GM19452 (cell line): ENCODE results near the gene GRIA4.

Source experiments
- ATAC-seq: cut with Tn5 transposase; IDR thresholded peaks from one replicate; pipeline ENCODE4 v1.9.1; 2021; ENCODE audit not compliant: unreplicated experiment

Gene GRIA4

DNA sequence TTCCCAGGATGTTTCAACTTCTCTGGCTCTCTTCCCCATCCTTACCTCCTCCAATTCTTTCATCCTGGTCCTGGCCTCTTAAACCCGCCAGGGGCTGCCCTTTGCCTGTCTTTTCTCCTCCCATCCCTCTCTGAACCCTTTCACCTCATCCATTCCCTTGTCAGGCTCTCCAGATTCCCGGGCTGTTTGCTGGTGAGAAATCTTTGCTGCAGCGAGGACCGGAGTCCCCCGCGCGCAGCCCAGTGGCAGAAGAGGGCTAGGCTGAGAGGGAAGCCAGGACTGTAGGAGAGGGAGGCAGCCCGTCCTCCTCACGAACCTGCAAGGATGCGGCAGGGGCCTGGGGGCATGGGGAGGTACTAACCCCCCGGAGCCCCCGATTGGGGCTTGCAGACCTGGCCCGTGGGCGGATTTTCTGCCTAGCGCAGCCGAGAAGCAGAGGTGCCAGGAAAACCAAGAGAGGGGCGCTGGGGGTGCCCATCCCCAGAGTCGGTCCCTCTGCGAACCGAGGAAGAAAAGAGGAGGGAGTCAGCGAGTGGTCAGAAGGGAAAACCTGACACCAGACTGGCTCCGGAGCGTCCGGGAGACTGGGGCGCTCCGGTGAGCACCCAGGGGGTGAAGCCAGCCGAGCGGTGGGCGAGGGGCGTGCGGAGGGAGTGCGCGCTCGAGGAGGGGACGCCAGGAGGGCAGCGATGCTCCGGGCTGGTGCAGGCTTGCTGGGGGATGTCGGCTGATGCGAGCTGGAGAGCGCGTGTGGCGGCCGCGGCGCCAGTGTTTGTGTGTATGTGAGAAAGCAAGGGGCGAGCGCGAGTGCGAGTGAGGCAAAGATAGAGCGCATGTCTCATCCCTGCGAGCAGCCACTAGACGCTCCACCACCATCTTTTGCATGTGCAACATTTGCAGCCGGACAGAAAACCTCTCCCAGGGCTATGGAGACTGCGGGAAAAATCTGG is at the start of gene GRIA4:
TSS of gene GRIA4 (plus strand) at position 242 of the 950 bp plus-strand sequence. CDS start 925 bp downstream, outside the sequence.
- no peak for ATAC-seq

- no peak for ATAC-seq
These were observed 36.8 kb upstream of the GRIA4 start for GRCh38 chr11:105573091-105573490.

GRCh38 chr11:105574974-105575373 is 34.9 kb upstream of the GRIA4 start:
- no peak for ATAC-seq

DNA sequence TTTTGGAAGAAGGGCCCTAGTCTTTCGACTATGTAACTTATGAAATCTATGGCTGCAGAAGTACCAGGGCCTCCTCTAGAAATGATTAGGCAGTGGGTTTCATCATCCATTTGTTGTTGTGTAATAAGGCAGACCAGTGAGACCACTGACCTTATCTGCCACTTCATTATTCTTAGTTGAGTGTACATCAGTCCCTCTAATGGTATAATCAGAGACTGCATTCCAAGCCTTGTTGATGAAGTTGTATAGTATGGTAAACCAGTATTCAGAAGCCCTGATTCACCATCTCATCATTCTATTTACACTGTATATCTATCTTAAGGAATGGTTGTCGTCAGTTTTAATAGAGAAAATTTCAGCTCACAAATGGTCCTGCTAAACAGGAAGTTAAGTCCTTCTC is 32.2 kb upstream of the GRIA4 start:
- ATAC-seq = no peak

- ATAC-seq = no peak
These were observed 30.8 kb upstream of the GRIA4 start for GRCh38 chr11:105579111-105579510.

- no peak for ATAC-seq
These were observed 27.4 kb upstream of the GRIA4 start for GRCh38 chr11:105582497-105582896.

GRCh38 chr11:105588001-105588400 is 21.9 kb upstream of the GRIA4 start:
- ATAC-seq = no peak

GRCh38 chr11:105589346-105589745 is 20.5 kb upstream of the GRIA4 start:
- no peak for ATAC-seq

- no peak for ATAC-seq
These were observed 17.8 kb upstream of the GRIA4 start for GRCh38 chr11:105592035-105592434.

DNA sequence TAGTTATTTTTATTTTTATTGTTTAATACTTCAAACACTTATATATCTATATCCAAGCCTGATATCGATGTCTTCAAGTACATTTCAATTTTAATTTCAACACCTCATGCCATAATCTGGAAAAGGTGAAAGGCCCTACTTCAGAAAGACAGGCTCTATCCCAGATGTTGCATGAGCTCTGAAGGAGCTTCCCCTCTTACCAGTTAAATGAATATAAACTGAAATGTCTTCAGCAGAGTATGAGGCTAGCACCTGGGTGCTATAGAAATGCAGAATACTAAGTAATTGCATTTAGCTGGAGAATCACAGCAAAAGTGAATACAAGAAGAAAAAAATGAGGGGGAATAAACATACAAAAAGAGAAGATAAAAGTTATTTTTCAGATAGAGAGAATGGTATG is 11.5 kb upstream of the GRIA4 start:
- ATAC-seq = no peak

DNA sequence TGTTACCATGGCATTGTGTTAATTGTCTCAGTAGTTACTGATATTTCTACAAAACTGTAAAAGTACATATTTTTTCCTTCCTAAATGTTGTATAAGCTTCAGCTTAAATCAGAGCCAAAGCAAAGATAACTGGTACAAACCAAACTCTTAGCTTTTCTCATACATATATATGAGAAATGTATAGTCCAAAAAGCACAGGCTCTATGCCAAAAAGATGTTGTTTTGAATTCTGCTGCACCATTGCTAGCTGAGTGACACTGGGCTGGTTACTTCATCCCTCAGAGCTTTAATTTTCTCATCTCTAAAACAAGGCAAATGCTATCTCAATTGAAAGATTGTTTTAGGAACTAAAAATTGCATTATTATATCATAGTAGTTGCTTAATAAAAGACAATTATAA is 6.7 kb upstream of the GRIA4 start:
- ATAC-seq = no peak

DNA sequence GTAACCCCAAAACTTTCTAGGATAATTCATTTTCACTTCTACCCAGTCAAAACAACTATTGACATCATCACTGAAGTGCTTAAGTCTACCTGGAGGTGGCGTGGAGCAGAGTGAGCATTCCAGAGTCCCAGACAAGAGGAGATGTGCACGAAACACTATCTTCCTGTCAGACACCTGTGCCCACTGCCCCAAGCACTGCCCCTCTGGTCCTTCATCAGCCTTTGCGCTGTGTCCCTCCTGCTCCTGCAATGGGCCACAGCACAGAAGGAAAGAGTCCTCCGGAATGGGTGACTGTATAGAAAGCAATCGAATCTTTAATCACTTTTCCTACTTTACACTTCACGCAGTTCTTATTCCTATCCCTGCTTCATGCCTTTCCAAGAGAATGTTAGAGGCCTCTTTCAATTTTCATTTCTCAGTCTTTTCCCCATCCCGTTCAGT is 512 bp upstream of the GRIA4 start:
- peak; percentile 76 for ATAC-seq

DNA sequence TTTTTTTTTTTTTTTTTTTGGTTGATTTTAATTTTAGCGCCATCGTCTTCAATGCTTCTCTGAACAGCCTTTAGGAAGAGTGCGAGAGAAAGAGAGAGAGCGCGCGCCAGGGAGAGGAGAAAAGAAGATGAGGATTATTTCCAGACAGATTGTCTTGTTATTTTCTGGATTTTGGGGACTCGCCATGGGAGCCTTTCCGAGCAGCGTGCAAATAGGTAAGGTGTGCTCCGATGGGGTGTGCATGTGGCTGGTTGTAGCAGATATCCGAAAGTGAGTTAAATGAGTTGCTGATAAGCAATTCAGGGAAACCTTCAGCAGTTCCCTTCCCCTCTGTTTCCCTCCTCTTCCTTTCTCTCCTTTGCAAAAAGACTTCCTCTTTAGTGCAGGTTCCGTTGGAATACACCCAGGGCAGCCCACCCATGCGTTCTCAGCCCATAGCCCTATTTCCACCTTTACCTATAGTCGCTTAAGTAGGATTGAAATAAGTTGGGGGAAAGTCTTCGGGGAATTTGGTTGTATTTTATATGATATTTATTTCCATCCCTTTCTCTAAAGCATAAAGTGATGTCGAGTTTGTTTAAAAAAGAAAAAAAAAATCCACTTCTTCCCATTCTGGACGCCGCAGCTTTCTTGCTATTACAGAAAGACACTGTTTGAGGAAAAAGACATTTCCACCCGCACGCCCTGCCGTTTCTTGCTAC is 1.1 kb downstream of the GRIA4 start:
- ATAC-seq = no peak

DNA sequence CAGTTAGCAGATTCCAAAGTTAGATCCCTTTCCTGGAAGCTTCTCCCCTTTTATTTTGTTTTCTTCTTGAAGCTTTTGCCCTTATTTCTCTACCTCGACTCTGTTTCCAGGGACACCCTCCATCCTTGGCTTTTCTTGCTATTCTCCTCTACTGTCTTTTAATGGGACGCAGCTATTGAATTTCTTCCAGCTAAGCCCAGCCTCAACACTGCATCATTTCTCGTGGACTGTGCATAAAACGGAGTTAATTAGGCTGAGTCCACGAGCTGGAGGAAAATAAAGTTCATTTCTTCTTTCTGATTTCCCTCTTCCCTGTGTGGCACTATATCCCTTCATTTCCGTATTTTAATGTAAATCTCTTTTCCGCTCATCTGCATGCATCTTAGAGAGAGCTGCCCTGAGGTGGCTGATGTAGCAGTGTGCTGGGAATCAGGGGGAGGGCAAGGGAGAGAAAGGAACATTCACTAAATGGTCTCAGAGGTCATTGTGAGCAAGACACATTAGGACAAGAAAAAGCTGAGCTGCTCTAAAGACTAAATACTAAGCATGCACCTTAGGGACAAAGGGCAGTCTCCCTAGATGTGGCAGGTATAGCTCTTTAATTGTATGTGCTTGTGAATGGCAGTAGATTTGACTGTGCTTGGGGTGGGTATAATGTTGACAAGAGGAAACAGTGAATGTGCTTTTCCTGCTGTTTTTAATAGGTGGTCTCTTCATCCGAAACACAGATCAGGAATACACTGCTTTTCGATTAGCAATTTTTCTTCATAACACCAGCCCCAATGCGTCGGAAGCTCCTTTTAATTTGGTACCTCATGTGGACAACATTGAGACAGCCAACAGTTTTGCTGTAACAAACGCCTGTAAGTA is 1.9 kb downstream of the GRIA4 start:
- ATAC-seq = no peak

- ATAC-seq = no peak
These were observed 2.9 kb downstream of the GRIA4 start for GRCh38 chr11:105612771-105613170.

- no peak for ATAC-seq
These were observed 3.3 kb downstream of the GRIA4 start for GRCh38 chr11:105613183-105613582.

DNA sequence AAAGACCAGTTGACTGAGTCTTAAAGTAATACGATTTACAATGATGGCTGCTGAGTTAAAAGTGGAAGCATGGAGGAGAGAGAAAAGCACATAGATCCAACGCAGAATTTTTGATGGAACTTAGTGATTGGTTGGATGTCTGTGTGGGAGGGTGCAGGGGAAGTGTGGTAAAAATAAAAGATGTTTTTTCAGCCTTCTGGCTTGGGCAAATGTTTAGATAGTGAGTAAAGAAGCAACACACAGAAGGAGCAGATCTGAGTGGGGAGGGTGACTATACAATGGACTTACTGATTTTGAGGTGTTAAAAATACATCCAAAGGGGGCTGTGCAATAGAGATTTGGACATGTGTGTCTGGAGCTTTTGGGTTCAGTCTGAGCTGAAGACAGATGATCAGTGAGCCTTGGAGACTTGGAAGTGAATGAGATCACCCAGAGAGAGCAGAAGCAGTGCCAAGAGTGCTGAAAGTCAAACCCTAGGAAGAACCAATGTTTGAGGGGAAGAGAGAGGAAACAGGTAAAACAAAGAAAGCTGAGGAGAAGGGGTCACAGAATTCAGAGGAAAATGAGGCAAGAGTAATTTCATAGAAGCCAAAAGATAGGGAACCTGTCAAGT is 8.6 kb downstream of the GRIA4 start:
- ATAC-seq = no peak

DNA sequence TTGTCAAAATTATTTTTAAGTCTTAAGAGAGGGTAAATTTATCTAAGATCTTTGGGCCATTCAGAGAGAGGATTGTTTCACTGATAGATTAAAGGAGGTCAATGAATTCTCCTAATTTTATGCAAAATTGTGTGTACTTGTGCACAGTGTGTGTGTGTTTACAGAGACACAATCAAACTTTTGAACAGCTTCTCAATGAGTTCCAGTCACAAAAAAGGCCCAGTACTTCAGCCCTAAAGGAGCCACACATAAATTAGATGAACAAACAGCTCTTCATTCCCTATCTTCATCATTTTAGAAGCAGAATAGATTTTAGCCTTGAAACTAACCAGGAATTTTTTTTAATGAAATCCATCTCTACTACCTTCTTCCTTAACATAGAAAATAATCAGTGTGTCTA is 9.7 kb downstream of the GRIA4 start:
- ATAC-seq = no peak

GRCh38 chr11:105622016-105622415 is 12.1 kb downstream of the GRIA4 start:
- no peak for ATAC-seq

- ATAC-seq = no peak
These were observed 22.4 kb downstream of the GRIA4 start for GRCh38 chr11:105632316-105632715.

DNA sequence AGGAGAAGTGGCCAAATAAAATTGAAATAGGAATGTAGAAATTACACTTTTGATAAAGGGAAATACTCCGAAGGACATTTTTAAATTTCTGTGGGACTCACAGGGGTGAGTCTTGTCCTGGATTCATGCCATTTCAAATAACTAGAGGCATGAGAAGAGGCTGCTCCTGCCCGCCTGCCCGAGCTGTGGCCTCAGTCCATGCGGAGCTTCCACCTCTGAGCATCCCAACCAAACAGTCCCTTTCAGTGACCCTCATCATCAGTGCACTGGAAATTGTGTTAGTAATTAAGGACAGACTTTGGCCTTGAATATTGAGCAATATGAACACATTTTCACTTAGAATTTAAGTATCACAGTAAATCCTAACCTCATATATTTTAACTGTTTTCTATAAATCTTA is 25.6 kb downstream of the GRIA4 start:
- ATAC-seq = no peak
